GM18868 (cell line): ENCODE results near the gene MAN2A1.
A peak's percentile ranks its signal among the peaks of the same experiment; 100 is the strongest.

Experiments
- ATAC-seq: cut with Tn5 transposase; IDR thresholded peaks from one replicate; pipeline ENCODE4 v1.9.1; 2021; ENCODE audit warnings: mild to moderate bottlenecking, moderate library complexity; ENCODE audit not compliant: unreplicated experiment

MAN2A1 gene

GRCh38 chr5:109689740-109690241 lies at the start of gene MAN2A1:
MAN2A1 (plus strand) TSS chr5:109689927; CDS start chr5:109690418, 491 bp downstream.
- peak; percentile 53 for ATAC-seq

- no peak for ATAC-seq
Observed at GRCh38 chr5:109640976-109641375, 48.8 kb upstream of the MAN2A1 start.

GRCh38 chr5:109643791-109644350 lies 45.9 kb upstream of the MAN2A1 start:
- ATAC-seq: no peak

- no peak for ATAC-seq
Observed at GRCh38 chr5:109644829-109645228, 44.9 kb upstream of the MAN2A1 start.

GRCh38 chr5:109645707-109646192 lies 44.0 kb upstream of the MAN2A1 start:
- ATAC-seq: no peak

- no peak for ATAC-seq
Observed at GRCh38 chr5:109649318-109649717, 40.4 kb upstream of the MAN2A1 start.

- no peak for ATAC-seq
Observed at GRCh38 chr5:109650493-109650892, 39.2 kb upstream of the MAN2A1 start.

- no peak for ATAC-seq
Observed at GRCh38 chr5:109652096-109652495, 37.6 kb upstream of the MAN2A1 start.

- no peak for ATAC-seq
Observed at GRCh38 chr5:109653042-109653441, 36.7 kb upstream of the MAN2A1 start.

GRCh38 chr5:109653561-109654239 lies 36.0 kb upstream of the MAN2A1 start:
- ATAC-seq: no peak

GRCh38 chr5:109654455-109654854 lies 35.3 kb upstream of the MAN2A1 start:
- ATAC-seq: no peak

GRCh38 chr5:109655841-109656240 lies 33.9 kb upstream of the MAN2A1 start:
- no peak for ATAC-seq

GRCh38 chr5:109656829-109657228 lies 32.9 kb upstream of the MAN2A1 start:
- ATAC-seq: no peak

GRCh38 chr5:109659901-109660300 lies 29.8 kb upstream of the MAN2A1 start:
- ATAC-seq: no peak

GRCh38 chr5:109660301-109660700 lies 29.4 kb upstream of the MAN2A1 start:
- ATAC-seq: no peak

- no peak for ATAC-seq
Observed at GRCh38 chr5:109668237-109668636, 21.5 kb upstream of the MAN2A1 start.

- ATAC-seq: peak; percentile 61
Observed at GRCh38 chr5:109668668-109669422, 20.9 kb upstream of the MAN2A1 start.

- no peak for ATAC-seq
Observed at GRCh38 chr5:109669991-109670706, 19.6 kb upstream of the MAN2A1 start.

- no peak for ATAC-seq
Observed at GRCh38 chr5:109671136-109671535, 18.6 kb upstream of the MAN2A1 start.

GRCh38 chr5:109674596-109674995 lies 15.1 kb upstream of the MAN2A1 start:
- no peak for ATAC-seq

- ATAC-seq: peak; percentile 61
Observed at GRCh38 chr5:109676920-109677319, 12.8 kb upstream of the MAN2A1 start.
